ENCODE measurements around the gene EDNRA. TPM values are rescaled to one million over a fixed set of nuclear protein-coding genes. Genes with fewer than 3 reads are reported as not detected.

The EDNRA gene
- total RNA-seq, 2 donors from 2014 or later, result 10.8 to 22.2 TPM

DNA sequence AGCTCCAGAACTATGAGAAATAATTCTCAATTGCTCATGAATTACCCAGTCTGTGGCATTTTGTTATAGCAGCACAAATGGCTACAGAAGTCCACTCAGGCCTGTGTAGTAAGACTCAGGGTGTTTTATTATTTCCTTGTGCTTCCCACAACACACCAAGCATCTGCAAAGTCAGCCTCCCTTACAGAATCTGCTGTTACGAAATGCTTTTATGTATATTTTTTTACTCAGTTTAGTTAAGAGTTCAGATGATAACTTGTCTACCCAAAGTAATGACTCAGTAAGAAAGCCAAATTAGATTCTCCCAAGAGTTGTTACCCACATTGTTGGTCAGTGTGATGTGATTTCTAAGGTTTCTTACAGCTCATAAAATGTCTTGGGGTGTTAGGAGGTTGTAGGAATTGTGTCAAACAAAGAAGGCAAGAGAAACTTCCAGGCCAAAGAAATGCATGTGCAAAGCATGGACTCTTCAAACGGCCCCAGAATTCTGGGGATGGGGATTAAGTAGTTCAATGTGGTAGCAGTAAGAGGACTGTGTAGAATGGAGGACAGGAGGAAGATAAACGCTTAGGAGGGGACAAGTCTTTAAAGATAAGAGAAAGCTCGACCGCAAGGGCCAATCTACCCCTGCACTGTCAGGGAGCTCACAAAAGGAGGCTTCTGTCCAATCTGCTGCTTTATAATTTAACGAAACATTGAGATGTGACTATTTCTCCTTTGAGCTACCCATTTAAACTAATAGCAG lies 100.9 kb downstream of the EDNRA start:
- TF ChIP-seq, protein P1, sequence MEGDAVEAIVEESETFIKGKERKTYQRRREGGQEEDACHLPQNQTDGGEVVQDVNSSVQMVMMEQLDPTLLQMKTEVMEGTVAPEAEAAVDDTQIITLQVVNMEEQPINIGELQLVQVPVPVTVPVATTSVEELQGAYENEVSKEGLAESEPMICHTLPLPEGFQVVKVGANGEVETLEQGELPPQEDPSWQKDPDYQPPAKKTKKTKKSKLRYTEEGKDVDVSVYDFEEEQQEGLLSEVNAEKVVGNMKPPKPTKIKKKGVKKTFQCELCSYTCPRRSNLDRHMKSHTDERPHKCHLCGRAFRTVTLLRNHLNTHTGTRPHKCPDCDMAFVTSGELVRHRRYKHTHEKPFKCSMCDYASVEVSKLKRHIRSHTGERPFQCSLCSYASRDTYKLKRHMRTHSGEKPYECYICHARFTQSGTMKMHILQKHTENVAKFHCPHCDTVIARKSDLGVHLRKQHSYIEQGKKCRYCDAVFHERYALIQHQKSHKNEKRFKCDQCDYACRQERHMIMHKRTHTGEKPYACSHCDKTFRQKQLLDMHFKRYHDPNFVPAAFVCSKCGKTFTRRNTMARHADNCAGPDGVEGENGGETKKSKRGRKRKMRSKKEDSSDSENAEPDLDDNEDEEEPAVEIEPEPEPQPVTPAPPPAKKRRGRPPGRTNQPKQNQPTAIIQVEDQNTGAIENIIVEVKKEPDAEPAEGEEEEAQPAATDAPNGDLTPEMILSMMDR (IDR thresholded peaks at IDR 0.05), result no peak
- ATAC-seq (ENCODE audit: insufficient number of reproducible peaks, low FRiP score, low read depth), result no peak
- Histone ChIP-seq H3K9me3 (no peaks in the 10 kb centered on the region), H3K27me3 (replicated peaks; ENCODE audit: insufficient read depth) (no peaks in the 10 kb centered on the region), H3K36me3 (no peaks in the 10 kb centered on the region), H3K27ac (no peak overlapping the region), H3K4me1 (ENCODE audit: control insufficient read depth in 1 of 2, low read depth in 2 of 2) (no peaks in the 10 kb centered on the region), H3K4me3 (no peak overlapping the region)
- no peak for DNase-seq (ENCODE audit: low spot score)

DNA sequence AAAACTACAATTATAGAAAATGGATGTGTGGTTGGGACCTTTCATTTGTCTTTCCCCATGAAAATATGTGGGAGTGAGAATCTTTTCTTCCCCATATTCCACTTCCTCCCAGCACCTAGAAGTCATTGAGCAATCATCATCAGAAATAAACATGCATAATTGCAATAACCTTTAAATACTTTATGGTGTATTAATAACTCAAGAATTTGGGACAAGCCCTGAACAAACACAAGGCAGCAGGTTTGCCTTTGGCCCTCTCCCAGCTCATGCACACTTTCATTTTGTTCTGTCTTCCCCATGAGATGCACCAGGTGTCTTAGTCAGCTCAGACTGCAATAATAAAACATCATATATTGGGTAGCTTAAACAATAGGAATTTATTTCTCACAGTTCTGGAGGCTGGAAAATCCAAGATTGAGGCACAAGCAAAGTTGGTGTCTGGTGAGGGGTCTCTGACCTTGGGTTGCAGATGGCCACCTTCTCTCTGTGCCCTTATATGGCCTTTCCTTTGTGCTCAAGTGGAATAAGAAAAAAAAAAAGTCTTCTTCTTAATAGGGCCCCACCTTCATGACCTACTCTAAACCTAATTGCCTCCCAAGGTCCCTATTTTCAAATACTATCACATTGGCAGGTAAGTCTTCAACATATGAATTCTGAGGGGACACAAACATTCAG lies 101.6 kb downstream of the EDNRA start:
- H3K27ac ChIP-seq, result no peak overlapping the region
- H3K27me3 ChIP-seq (replicated peaks; ENCODE audit: insufficient read depth), result no peaks in the 10 kb centered on the region
- DNase-seq (ENCODE audit: low spot score), result no peak
- H3K9me3 ChIP-seq, result no peaks in the 10 kb centered on the region
- no peaks in the 10 kb centered on the region for H3K4me1 ChIP-seq (ENCODE audit: control insufficient read depth in 1 of 2, low read depth in 2 of 2)
- TF ChIP-seq, protein P1 (IDR thresholded peaks at IDR 0.05), result no peak
- no peaks in the 10 kb centered on the region for H3K36me3 ChIP-seq
- no peak overlapping the region for H3K4me3 ChIP-seq
- no peak for ATAC-seq (ENCODE audit: insufficient number of reproducible peaks, low FRiP score, low read depth)

DNA sequence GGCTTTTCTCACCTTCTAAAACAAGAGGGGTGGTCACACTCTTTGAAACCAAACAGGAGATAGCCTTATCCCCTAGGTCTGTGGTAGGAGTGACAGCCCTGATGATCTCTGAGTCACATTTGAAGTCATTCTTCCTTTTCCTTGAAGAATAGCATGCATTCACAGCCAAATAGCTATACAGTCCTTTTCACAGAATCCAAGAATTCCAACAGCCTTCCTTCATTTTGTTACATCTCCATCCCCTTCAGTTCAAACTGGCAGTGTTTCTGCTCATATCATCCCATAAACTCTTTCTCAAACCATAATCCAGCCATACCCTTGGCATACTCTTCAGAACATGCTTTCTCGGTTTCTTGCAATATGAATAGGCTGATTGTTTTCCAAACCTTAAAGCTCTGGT lies 103.0 kb downstream of the EDNRA start:
- Histone ChIP-seq H3K4me3 (no peak overlapping the region), H3K4me1 (ENCODE audit: control insufficient read depth in 1 of 2, low read depth in 2 of 2) (no peaks in the 10 kb centered on the region), H3K36me3 (no peaks in the 10 kb centered on the region), H3K27me3 (replicated peaks; ENCODE audit: insufficient read depth) (no peaks in the 10 kb centered on the region), H3K9me3 (no peaks in the 10 kb centered on the region), H3K27ac (no peak overlapping the region)
- DNase-seq (ENCODE audit: low spot score) (no peak), ATAC-seq (ENCODE audit: insufficient number of reproducible peaks, low FRiP score, low read depth) (no peak)
- TF ChIP-seq, protein P1 (IDR thresholded peaks at IDR 0.05), result no peak

DNA sequence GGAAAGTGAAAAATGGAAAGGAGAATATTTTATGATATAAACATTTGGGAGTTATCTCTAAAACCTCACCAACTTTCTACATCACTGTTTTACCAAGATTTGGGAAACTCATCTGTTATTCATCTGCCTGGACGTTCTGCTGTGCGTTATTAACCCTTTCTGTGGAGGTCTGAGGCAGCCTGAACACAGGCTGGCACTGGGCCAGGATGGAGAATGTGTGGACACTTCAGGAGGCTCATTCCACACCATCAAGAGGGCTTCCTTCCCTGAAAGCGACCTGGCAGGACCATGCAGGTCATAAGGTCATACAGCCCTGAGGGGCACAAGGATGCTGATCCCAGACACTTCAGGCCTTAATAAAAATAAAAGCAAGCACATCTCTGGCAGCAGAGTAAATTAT lies 105.1 kb downstream of the EDNRA start:
- TF ChIP-seq, protein P1 (IDR thresholded peaks at IDR 0.05), result no peak
- DNase-seq (ENCODE audit: low spot score) (no peak), ATAC-seq (ENCODE audit: insufficient number of reproducible peaks, low FRiP score, low read depth) (no peak)
- H3K27me3 ChIP-seq (replicated peaks; ENCODE audit: insufficient read depth), result no peaks in the 10 kb centered on the region
- H3K4me1 ChIP-seq (ENCODE audit: control insufficient read depth in 1 of 2, low read depth in 2 of 2), result peaks cover 8 to 10% of the 10 kb centered on the region in 2 donors
- no peaks in the 10 kb centered on the region for H3K36me3 ChIP-seq
- no peaks in the 10 kb centered on the region for H3K9me3 ChIP-seq
- no peak overlapping the region for H3K4me3 ChIP-seq
- H3K27ac ChIP-seq, result no peak overlapping the region

DNA sequence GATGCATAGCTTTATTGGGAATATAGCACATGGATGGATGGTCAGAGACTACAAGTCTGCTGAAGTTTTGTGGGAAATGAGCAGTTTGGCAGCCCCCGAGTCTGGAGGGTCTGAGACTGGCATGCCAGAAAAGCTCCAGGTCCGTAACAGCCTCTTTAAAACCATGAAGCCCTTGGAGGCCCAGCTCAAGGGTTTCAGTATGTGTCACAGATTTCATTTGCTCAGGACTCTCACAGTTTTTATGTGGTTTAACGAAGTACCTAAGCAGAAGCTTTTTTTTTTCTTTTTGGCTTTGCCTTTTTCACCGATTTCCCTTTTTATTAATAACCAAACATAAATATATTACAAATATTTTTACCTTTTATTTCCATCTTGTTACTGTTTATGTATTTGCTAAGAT lies 105.7 kb downstream of the EDNRA start:
- no peak overlapping the region for H3K27ac ChIP-seq
- H3K9me3 ChIP-seq, result no peaks in the 10 kb centered on the region
- peaks cover 8 to 10% of the 10 kb centered on the region in 2 donors for H3K4me1 ChIP-seq (ENCODE audit: control insufficient read depth in 1 of 2, low read depth in 2 of 2)
- no peaks in the 10 kb centered on the region for H3K36me3 ChIP-seq
- TF ChIP-seq, protein P1 (IDR thresholded peaks at IDR 0.05), result no peak
- no peak for DNase-seq (ENCODE audit: low spot score)
- no peaks in the 10 kb centered on the region for H3K27me3 ChIP-seq (replicated peaks; ENCODE audit: insufficient read depth)
- ATAC-seq (ENCODE audit: insufficient number of reproducible peaks, low FRiP score, low read depth), result no peak
- no peak overlapping the region for H3K4me3 ChIP-seq

Measured in thoracic aorta (tissue), 2 donors.